Gastrocnemius medialis (tissue), 4 donors: ENCODE results near the gene LRCH3.

Source experiments
- CTCF ChIP-seq, 5 experiments: fragments of 450-650 bp in 3 of 5; fragments of 200-600 bp in 2 of 5; sonication (generic) in 2 of 5; IDR thresholded peaks in 4 of 5; conservative IDR thresholded peaks in 1 of 5; 1 replicate in 4 of 5; 2 replicates in 1 of 5; pipeline ENCODE4 v1.5.1; 2016 to 2019; ENCODE audit warnings: antibody characterized with exemption in 5 of 5, mild to moderate bottlenecking in 3 of 5, moderate library complexity in 3 of 5
- POLR2A ChIP-seq, 2 donors: fragments of 450-650 bp; IDR thresholded peaks; one replicate each; pipeline ENCODE4 v1.6.1; 2017; ENCODE audit warnings: antibody characterized with exemption in 2 of 2, mild to moderate bottlenecking in 2 of 2, moderate library complexity in 2 of 2

GRCh38 chr3:197804511-197804910 lies 13.5 kb downstream of the LRCH3 start:
- no peak for TF ChIP-seq CTCF (IDR thresholded peaks at IDR 0.05 in 4 of 5, conservative IDR thresholded peaks at IDR 0.05 in 1 of 5)
- TF ChIP-seq POLR2A (IDR thresholded peaks at IDR 0.05): no peak
